Astrocyte (in vitro differentiated cells and primary cell): ENCODE results near the gene HMOX1.

Experiments used
- EZH2 ChIP-seq: IDR thresholded peaks from 2 replicates; pipeline ENCODE4 v1.6.1; 2012; ENCODE audit warnings: mild to moderate bottlenecking, low read length, inconsistent platforms; ENCODE audit not compliant: insufficient read depth
- TF ChIP-seq, protein P1 (sequence below): IDR thresholded peaks from 2 replicates; pipeline ENCODE4 v1.5.1; 2011; ENCODE audit warnings: low read depth, mild to moderate bottlenecking, inconsistent platforms, low read length, moderate library complexity; ENCODE audit not compliant: insufficient read depth

DNA sequence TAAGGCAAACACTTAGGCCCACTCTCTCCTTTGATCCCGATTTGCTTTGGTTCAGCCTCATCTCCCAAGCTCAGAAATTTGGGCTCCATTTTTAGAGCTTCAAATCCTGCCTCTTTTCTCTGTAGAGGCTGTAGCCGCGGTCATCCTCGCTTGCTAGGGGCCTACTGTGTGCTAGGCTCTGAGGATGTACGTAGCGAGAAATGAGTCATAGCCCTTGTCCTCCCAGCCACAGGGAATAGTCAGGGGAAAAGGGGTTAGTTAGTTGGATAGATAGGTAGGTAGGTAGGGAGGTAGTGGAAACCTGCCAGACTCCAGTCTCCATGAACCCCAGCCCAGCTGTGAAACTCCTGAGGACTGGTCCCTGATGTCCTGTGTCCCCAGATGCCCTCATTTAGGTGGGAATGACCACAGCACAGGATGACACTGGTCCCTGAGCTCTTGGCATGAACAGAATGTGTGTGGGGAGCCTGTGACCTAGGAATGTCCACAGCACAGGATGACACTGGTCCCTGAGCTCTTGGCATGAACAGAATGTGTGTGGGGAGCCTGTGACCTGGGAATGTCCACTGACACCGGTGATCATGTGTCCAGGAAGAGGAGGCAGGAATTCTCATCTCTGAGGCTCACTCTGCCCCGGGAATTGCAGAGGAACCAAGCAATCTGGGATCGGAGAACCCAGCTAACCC is 21.4 kb upstream of the HMOX1 start:
- TF ChIP-seq, protein P1, sequence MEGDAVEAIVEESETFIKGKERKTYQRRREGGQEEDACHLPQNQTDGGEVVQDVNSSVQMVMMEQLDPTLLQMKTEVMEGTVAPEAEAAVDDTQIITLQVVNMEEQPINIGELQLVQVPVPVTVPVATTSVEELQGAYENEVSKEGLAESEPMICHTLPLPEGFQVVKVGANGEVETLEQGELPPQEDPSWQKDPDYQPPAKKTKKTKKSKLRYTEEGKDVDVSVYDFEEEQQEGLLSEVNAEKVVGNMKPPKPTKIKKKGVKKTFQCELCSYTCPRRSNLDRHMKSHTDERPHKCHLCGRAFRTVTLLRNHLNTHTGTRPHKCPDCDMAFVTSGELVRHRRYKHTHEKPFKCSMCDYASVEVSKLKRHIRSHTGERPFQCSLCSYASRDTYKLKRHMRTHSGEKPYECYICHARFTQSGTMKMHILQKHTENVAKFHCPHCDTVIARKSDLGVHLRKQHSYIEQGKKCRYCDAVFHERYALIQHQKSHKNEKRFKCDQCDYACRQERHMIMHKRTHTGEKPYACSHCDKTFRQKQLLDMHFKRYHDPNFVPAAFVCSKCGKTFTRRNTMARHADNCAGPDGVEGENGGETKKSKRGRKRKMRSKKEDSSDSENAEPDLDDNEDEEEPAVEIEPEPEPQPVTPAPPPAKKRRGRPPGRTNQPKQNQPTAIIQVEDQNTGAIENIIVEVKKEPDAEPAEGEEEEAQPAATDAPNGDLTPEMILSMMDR: no peak
- TF ChIP-seq EZH2: no peak
